Endodermal cell (in vitro differentiated cells): Measurements from ENCODE around the gene SLAIN2. TPM values are rescaled to one million over a fixed set of nuclear protein-coding genes. Genes with fewer than 3 reads are reported as not detected.

Source experiments
- DNase-seq: peaks from one replicate; pipeline ENCODE4 v3.0.0-alpha.2; 2017
- H3K27ac ChIP-seq: 2 replicates; pipeline ENCODE4 v1.5.1; 2013; ENCODE audit warnings: mild to moderate bottlenecking, low read depth, low read length, moderate library complexity
- H3K27me3 ChIP-seq: 2 replicates; pipeline ENCODE4 v1.6.1; 2013; ENCODE audit warnings: mild to moderate bottlenecking, low read length, moderate library complexity; ENCODE audit not compliant: insufficient read depth, control insufficient read depth, poor library complexity, severe bottlenecking
- H3K36me3 ChIP-seq: 2 replicates; pipeline ENCODE4 v1.7.0; 2013; ENCODE audit warnings: mild to moderate bottlenecking, low read length, moderate library complexity; ENCODE audit not compliant: control insufficient read depth, insufficient read depth
- H3K4me1 ChIP-seq: one replicate; pipeline ENCODE4 v1.7.0; 2013; ENCODE audit warnings: low read length; ENCODE audit not compliant: control insufficient read depth, insufficient read depth
- H3K4me3 ChIP-seq: 2 replicates; pipeline ENCODE4 v1.5.1; 2013; ENCODE audit warnings: mild to moderate bottlenecking, low read length, moderate library complexity
- H3K9ac ChIP-seq: 2 replicates; pipeline ENCODE4 v1.6.1; 2013; ENCODE audit warnings: mild to moderate bottlenecking, low read length, moderate library complexity; ENCODE audit not compliant: poor library complexity, severe bottlenecking; ENCODE audit errors: extremely low read depth
- H3K9me3 ChIP-seq: 2 replicates; pipeline ENCODE4 v1.6.1; 2013; ENCODE audit warnings: mild to moderate bottlenecking, low read length, moderate library complexity; ENCODE audit not compliant: control insufficient read depth
- H3K27ac Mint-ChIP-seq: 2 replicates; pipeline ENCODE4 v1.8.0; 2020; ENCODE audit warnings: mixed read lengths
- H3K27me3 Mint-ChIP-seq: 2 replicates; pipeline ENCODE4 v1.8.0; 2021; ENCODE audit warnings: mild to moderate bottlenecking, mixed read lengths; ENCODE audit not compliant: insufficient read depth
- H3K36me3 Mint-ChIP-seq: 2 replicates; pipeline ENCODE4 v1.8.0; 2020; ENCODE audit warnings: low read depth, mixed read lengths
- H3K4me1 Mint-ChIP-seq: 2 replicates; pipeline ENCODE4 v1.8.0; 2020; ENCODE audit warnings: mixed read lengths
- H3K4me3 Mint-ChIP-seq: 2 replicates; pipeline ENCODE4 v1.8.0; 2020; ENCODE audit warnings: mild to moderate bottlenecking, moderate library complexity, mixed read lengths
- H3K9me3 Mint-ChIP-seq: 2 replicates; pipeline ENCODE4 v1.8.0; 2020; ENCODE audit warnings: mild to moderate bottlenecking, mixed read lengths
- WGBS, 2 experiments: methylation state at CpG; one replicate each; pipeline versions ENCODE4 v1.1.5 to v1.1.7; 2013; ENCODE audit warnings: missing lambda C conversion rate in 2 of 2, mixed read lengths in 1 of 2; ENCODE audit not compliant: insufficient coverage in 1 of 2, insufficient read length in 1 of 2; 5-methylcytosine and 5-hydroxymethylcytosine counted together
- total RNA-seq, 2 donors: library from RNA; stranded (reverse); fragmentation: NEBNext Ultra II Directional in 1 of 2; extraction: Animal tissue kit (Norgen Biotek cat#: 25700) in 1 of 2; gene quantifications; 2 replicates in 1 of 2; 3 replicates in 1 of 2; pipeline ENCODE4 v1.2.1, GENCODE V29; 2021
- TF ChIP-seq, protein P1 (sequence below): fragments of 200-600 bp; sonication (generic); conservative IDR thresholded peaks from 2 replicates; pipeline ENCODE4 v1.5.0; 2021; ENCODE audit warnings: antibody characterized with exemption, mild to moderate bottlenecking

The SLAIN2 gene
- total RNA-seq, 2 donors from 2014 or later = 42.1 to 49.8 TPM

DNA sequence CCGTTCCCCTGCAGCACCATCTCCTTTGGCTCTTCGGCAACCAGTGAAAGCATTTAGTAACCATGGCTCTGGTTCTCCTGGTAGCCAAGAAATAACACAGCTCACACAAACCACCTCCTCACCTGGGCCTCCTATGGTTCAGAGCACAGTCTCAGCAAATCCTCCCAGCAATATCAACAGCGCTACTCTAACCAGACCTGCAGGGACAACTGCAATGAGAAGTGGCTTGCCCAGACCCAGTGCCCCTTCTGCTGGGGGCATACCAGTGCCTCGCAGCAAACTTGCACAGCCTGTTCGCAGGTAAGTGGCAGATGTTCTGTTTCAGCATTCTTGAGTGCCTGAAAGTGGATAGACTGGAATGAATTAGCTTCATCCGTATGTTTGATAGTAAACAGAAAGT is 78.8 kb downstream of the SLAIN2 start:
- H3K4me3 ChIP-seq = no peak overlapping the region
- TF ChIP-seq, protein P1, sequence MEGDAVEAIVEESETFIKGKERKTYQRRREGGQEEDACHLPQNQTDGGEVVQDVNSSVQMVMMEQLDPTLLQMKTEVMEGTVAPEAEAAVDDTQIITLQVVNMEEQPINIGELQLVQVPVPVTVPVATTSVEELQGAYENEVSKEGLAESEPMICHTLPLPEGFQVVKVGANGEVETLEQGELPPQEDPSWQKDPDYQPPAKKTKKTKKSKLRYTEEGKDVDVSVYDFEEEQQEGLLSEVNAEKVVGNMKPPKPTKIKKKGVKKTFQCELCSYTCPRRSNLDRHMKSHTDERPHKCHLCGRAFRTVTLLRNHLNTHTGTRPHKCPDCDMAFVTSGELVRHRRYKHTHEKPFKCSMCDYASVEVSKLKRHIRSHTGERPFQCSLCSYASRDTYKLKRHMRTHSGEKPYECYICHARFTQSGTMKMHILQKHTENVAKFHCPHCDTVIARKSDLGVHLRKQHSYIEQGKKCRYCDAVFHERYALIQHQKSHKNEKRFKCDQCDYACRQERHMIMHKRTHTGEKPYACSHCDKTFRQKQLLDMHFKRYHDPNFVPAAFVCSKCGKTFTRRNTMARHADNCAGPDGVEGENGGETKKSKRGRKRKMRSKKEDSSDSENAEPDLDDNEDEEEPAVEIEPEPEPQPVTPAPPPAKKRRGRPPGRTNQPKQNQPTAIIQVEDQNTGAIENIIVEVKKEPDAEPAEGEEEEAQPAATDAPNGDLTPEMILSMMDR = no peak
- H3K4me1 ChIP-seq = no peaks in the 10 kb centered on the region
- H3K27ac ChIP-seq = no peak overlapping the region
- Mint-ChIP-seq H3K27me3 (no peaks in the 10 kb centered on the region), H3K4me1 (peaks cover 7% of the 10 kb centered on the region), H3K4me3 (no peak overlapping the region), H3K9me3 (no peaks in the 10 kb centered on the region), H3K27ac (peak overlapping the region; percentile 18), H3K36me3 (peaks cover 17% of the 10 kb centered on the region)
- DNase-seq = no peak
- no peak overlapping the region for H3K9ac ChIP-seq
- WGBS, 2 experiments = 83 to 94% methylated on average over 5 to 6 of the region's 6 CpGs
- peaks cover 6% of the 10 kb centered on the region for H3K9me3 ChIP-seq
- no peaks in the 10 kb centered on the region for H3K27me3 ChIP-seq
- H3K36me3 ChIP-seq = peaks cover 45% of the 10 kb centered on the region

DNA sequence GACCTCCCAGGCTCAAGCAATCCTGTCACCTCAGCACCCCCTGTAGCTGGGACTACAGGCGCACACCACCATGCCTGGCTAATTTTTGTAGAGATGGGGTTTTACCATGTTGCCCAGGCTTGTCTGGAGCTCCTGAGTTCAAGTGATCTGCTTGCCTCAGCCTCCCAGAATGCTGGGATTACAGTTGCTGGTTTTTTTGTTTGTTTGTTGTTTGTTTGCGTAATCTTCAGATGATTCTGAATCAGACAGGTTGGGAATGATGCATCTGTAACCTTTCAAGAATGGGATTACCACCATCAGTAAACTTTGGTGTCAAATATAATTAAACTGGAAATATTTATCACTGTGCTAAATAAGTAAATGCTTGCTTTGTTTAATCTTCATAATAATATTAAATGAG is 79.8 kb downstream of the SLAIN2 start:
- Mint-ChIP-seq H3K4me1 (peaks cover 7% of the 10 kb centered on the region), H3K4me3 (no peak overlapping the region), H3K27me3 (no peaks in the 10 kb centered on the region), H3K36me3 (peaks cover 17% of the 10 kb centered on the region), H3K9me3 (no peaks in the 10 kb centered on the region), H3K27ac (no peak overlapping the region)
- peaks cover 45% of the 10 kb centered on the region for H3K36me3 ChIP-seq
- no peaks in the 10 kb centered on the region for H3K27me3 ChIP-seq
- no peak for DNase-seq
- H3K27ac ChIP-seq = no peak overlapping the region
- H3K9me3 ChIP-seq = peaks cover 6% of the 10 kb centered on the region
- H3K4me1 ChIP-seq = no peaks in the 10 kb centered on the region
- TF ChIP-seq, protein P1 = peak; percentile 26
- H3K9ac ChIP-seq = no peak overlapping the region
- WGBS, 2 experiments = 100% methylated on average over 1 to 2 of the region's 2 CpGs
- no peak overlapping the region for H3K4me3 ChIP-seq

- TF ChIP-seq, protein P1 = no peak
- H3K4me3 Mint-ChIP-seq = no peak overlapping the region
- Histone ChIP-seq H3K4me3 (no peak overlapping the region), H3K36me3 (peaks cover 7% of the 10 kb centered on the region), H3K4me1 (peaks cover 2% of the 10 kb centered on the region), H3K9me3 (no peaks in the 10 kb centered on the region), H3K27me3 (no peaks in the 10 kb centered on the region), H3K9ac (no peak overlapping the region), H3K27ac (no peak overlapping the region)
- no peaks in the 10 kb centered on the region for H3K27me3 Mint-ChIP-seq
- peaks cover 14% of the 10 kb centered on the region for H3K4me1 Mint-ChIP-seq
- no peak for DNase-seq
- H3K36me3 Mint-ChIP-seq = peaks cover 12% of the 10 kb centered on the region
- no peak overlapping the region for H3K27ac Mint-ChIP-seq
- no peaks in the 10 kb centered on the region for H3K9me3 Mint-ChIP-seq
- WGBS, 2 experiments = 100% methylated on average over 2 of the region's 2 CpGs; no CpG with 5 or more reads in 1 of the 2 experiments
Measured at GRCh38 chr4:48428926-48429325, 87.6 kb downstream of the SLAIN2 start.
